ENCODE data around the gene PTH1R.

PTH1R gene

DNA sequence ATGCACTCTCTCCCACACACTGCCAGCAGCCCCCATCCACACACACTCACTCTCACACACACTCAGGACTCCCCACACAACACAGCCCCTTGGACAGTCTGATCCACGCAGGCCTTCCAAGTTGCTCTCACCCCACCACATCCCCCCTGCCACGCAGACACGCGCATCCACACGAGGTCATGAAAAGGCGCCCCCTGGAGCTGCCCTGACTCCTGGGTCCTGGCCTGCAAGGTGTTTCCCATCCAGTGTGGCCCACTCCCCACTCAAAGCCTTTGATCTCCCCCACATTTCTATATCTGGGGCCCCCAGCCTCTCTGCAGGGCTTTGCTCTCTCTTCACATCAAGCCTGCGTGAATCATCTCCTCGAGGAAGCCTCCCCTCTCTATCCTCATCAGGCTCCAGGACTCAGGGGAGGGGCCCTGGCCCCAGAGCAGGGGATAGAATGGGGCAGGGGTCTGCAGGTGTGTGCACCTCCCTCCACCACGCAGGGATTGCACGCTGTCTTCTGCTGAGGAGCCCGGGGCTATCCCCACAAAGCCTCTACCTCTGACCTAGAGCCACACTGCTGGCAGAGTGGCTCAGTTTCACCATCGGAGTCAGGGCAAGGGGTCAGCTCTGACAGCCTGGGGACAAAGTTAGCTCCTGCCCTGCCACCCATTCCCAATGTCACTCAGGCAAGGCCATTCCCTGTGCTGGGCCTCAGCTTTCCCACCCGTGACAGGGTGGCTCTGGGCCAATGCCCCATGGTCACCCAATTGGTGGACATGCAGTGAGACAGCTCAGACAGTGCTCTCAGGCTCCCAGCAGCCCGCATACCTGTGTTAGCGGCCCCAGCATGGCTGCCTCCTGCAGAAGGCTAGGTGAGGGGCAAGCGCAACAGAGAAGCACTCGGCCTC is 20.7 kb upstream of the PTH1R start:
- TF ChIP-seq TEAD4 (IDR thresholded peaks at IDR 0.05) (no peak), TCF12 (IDR thresholded peaks at IDR 0.05; ENCODE audit: low read depth) (no peak), NFIC (IDR thresholded peaks at IDR 0.05) (no peak), RAD21 (IDR thresholded peaks at IDR 0.05; ENCODE audit: low read depth) (no peak), TAF1 (IDR thresholded peaks at IDR 0.05; ENCODE audit: low read depth) (no peak), CREB1 (IDR thresholded peaks at IDR 0.05; ENCODE audit: low read depth) (no peak), EGR1 (IDR thresholded peaks at IDR 0.05) (no peak), FOXM1 (IDR thresholded peaks at IDR 0.05; ENCODE audit: borderline replicate concordance, low read depth) (no peak), EP300 (IDR thresholded peaks at IDR 0.05; ENCODE audit: borderline replicate concordance) (no peak), CEBPB (IDR thresholded peaks at IDR 0.05) (no peak), YY1 (IDR thresholded peaks at IDR 0.05; ENCODE audit: low read depth) (no peak)
- TF ChIP-seq, protein P1, sequence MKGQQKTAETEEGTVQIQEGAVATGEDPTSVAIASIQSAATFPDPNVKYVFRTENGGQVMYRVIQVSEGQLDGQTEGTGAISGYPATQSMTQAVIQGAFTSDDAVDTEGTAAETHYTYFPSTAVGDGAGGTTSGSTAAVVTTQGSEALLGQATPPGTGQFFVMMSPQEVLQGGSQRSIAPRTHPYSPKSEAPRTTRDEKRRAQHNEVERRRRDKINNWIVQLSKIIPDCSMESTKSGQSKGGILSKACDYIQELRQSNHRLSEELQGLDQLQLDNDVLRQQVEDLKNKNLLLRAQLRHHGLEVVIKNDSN (IDR thresholded peaks at IDR 0.05), result no peak
- TF ChIP-seq, protein P2, sequence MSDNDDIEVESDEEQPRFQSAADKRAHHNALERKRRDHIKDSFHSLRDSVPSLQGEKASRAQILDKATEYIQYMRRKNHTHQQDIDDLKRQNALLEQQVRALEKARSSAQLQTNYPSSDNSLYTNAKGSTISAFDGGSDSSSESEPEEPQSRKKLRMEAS (IDR thresholded peaks at IDR 0.05), result no peak
- TF ChIP-seq, protein P3, sequence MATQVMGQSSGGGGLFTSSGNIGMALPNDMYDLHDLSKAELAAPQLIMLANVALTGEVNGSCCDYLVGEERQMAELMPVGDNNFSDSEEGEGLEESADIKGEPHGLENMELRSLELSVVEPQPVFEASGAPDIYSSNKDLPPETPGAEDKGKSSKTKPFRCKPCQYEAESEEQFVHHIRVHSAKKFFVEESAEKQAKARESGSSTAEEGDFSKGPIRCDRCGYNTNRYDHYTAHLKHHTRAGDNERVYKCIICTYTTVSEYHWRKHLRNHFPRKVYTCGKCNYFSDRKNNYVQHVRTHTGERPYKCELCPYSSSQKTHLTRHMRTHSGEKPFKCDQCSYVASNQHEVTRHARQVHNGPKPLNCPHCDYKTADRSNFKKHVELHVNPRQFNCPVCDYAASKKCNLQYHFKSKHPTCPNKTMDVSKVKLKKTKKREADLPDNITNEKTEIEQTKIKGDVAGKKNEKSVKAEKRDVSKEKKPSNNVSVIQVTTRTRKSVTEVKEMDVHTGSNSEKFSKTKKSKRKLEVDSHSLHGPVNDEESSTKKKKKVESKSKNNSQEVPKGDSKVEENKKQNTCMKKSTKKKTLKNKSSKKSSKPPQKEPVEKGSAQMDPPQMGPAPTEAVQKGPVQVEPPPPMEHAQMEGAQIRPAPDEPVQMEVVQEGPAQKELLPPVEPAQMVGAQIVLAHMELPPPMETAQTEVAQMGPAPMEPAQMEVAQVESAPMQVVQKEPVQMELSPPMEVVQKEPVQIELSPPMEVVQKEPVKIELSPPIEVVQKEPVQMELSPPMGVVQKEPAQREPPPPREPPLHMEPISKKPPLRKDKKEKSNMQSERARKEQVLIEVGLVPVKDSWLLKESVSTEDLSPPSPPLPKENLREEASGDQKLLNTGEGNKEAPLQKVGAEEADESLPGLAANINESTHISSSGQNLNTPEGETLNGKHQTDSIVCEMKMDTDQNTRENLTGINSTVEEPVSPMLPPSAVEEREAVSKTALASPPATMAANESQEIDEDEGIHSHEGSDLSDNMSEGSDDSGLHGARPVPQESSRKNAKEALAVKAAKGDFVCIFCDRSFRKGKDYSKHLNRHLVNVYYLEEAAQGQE (IDR thresholded peaks at IDR 0.05; ENCODE audit: low read depth), result no peak

DNA sequence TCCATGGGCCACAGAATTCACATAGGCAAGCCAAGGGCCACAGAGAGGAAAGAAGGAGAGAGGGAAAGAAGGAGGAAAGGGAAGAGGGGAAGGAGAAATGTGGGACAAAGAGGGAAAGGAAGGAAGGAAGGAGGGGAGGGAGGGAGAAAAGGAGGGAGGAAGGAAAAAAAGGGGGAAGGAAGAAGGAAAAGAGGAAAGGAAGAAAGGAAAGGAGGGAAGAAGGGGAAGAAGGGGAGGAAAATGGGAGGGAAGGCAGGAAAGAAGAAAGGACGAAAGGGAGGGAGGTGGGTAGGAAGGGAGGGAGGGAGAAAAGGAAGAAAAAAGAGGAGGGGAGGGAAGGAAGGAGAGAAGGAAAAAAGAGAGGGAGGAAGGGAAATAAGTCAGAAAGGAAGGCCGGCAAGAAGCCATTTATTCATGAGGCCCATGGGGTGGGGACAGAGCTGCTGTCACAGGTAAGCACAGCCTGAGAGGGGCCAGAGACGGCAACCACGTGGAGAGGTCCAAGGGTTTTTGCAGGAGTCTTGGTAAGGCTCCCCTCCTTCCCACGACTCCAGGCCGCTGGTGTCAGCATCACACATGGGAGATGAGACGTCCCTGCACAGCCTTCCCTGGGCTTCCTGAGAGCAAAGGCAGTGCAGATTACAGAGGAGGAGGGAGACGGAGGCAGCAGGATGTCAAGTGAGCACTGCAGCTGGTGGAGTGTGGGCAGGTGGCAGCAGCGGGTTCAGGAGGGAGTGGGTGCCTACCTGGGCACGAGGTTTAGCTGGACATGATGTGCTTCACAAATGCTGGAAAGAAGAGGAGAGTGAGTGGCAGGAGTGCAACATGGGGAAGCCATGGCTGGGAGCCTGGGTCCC is 19.8 kb upstream of the PTH1R start:
- no peak for TF ChIP-seq NFIC (IDR thresholded peaks at IDR 0.05)
- TF ChIP-seq, protein P1 (IDR thresholded peaks at IDR 0.05), result no peak
- no peak for TF ChIP-seq ZBTB7A (IDR thresholded peaks at IDR 0.05; ENCODE audit: low read depth)

DNA sequence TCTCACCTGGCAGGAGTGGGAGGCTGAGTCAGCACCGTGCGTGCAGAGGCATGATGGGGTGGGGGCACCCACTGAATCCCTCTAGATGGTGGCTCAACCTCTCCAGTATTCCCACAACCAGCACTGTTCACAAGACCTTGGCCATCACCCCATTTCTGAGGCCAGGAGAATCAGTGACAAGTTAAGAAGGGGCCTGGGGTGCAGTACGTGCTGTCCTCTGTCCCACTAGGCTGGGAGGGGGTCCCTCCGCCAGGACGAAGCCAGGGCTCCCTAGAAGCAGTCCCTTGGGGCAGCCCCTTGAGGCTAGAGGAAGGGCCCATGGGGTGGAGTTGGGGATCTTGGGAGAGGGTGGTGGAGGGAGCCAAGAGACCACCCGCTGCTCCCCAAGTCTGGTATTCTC is 19.1 kb upstream of the PTH1R start:
- TF ChIP-seq NFIC (IDR thresholded peaks at IDR 0.05), result no peak
- TF ChIP-seq, protein P3 (IDR thresholded peaks at IDR 0.05; ENCODE audit: low read depth), result no peak
- TF ChIP-seq YY1 (IDR thresholded peaks at IDR 0.05; ENCODE audit: low read depth), result no peak

DNA sequence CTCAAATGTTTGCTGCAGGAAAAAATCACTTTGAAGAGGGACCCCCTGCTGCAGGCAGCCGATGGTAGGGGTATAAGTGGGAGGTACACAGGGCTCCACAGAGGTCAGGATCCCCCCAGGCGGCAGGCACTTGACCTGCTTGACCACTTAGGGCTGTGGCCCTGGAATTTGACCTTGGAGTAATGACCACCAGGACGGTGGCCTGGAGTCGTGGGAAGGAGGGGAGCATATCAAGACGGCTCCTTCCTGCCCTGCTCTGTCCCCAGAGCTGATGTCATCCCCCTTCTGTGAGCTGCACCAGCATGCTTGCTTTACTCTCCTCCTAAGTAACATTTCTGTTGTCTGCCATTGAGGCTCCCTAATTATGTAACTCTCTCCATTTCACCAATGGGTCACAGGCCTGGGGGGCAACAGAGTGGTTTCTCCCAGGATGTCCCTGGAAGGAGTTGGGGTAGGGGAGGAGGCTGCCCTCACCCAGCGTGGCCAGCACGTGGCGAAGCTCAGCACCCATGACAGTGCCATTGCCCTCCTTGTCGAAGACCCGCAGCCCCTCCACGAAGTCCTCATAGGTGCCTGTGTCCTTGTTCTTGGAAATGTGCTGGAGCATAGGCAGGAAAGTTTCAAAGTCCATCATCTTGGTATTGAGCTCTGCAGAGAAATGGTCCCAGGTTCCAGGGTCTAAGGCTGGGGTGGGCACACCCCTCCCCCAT is 18.4 kb upstream of the PTH1R start:
- TF ChIP-seq EGR1 (IDR thresholded peaks at IDR 0.05) (no peak), TEAD4 (IDR thresholded peaks at IDR 0.05) (no peak), TAF1 (IDR thresholded peaks at IDR 0.05; ENCODE audit: low read depth) (no peak), RAD21 (IDR thresholded peaks at IDR 0.05; ENCODE audit: low read depth) (no peak)
- TF ChIP-seq, protein P1 (IDR thresholded peaks at IDR 0.05), result no peak

DNA sequence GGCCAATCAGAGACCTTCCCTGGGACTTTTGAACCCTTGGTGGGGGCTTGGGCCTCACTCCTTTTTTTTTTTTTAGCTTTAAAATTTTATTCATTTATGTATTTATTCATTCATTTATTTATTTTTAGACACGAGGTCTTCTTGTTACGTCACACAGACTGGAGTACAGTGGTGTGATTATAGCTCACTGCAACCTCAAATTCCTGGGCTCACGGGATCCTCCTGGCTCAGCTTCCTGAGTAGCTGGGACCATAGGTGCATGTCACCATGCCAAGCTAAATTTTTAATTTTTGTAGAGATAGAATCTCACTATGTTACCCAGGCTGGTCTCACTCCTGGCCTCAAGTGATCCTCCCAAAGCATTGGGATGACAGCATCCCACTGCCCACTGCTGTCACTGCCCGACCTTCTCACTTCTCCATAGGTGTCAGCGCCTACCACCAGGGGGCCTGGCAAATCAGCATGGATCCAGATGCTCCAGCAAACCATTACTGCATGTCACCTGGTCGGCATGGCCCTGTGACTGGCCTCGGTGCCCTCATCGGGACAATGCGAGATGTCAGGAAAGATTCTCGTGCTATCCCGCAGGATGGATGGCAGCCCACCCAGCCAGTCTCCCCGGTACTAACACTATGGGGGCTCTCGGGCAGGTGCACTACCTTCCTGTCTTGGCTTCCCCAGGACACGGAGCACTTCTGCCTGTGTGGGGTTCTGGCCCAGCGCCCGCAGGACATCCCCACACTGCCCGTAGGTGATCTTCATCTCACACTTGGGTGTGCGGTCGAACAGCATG is 17.3 kb upstream of the PTH1R start:
- TF ChIP-seq RAD21 (IDR thresholded peaks at IDR 0.05; ENCODE audit: low read depth), result peak; percentile 21; the same call in 1 of the 2 replicates
- no peak for TF ChIP-seq TCF12 (IDR thresholded peaks at IDR 0.05; ENCODE audit: low read depth)
- TF ChIP-seq, protein P2 (IDR thresholded peaks at IDR 0.05), result no peak
- TF ChIP-seq NFIC (IDR thresholded peaks at IDR 0.05), result no peak
- no peak for TF ChIP-seq ZBTB7A (IDR thresholded peaks at IDR 0.05; ENCODE audit: low read depth)
- TF ChIP-seq CEBPB (IDR thresholded peaks at IDR 0.05), result no peak
- TF ChIP-seq, protein P1 (IDR thresholded peaks at IDR 0.05), result no peak
- TF ChIP-seq EP300 (IDR thresholded peaks at IDR 0.05; ENCODE audit: borderline replicate concordance), result no peak

Measured in Ishikawa (cell line).